WTC11 (cell line): Measurements from ENCODE around the gene GPR17. TPM values are rescaled to one million over a fixed set of nuclear protein-coding genes. Genes with fewer than 3 reads are reported as not detected.
A peak's percentile ranks its signal among the peaks of the same experiment; 100 is the strongest.

Source experiments
- ATAC-seq: fragments of 200-7000 bp; cut with Tn5 transposase; 2 replicates; pipeline ENCODE4 v1.10.0; 2021; ENCODE audit warnings: mild to moderate bottlenecking, moderate library complexity
- CTCF ChIA-PET: fragments of 300-600 bp; sonication (Branson Sonifier 250); formaldehyde crosslinking; loops from one replicate; lab custom pipeline; 2021; ENCODE audit warnings: antibody characterized with exemption; lab: Charles Lee
- POLR2A ChIA-PET: fragments of 350-600 bp; sonication (Branson Sonifier 250); formaldehyde crosslinking; loops from one replicate; lab custom pipeline; 2021; ENCODE audit warnings: antibody characterized with exemption; lab: Charles Lee
- DNase-seq: peaks from one replicate; pipeline ENCODE4 v3.0.0; 2021; ENCODE audit warnings: low spot score
- H3K27ac Mint-ChIP-seq: 2 replicates; pipeline ENCODE4 v1.8.0; 2021; ENCODE audit warnings: mixed read lengths
- H3K27me3 Mint-ChIP-seq: 2 replicates; pipeline ENCODE4 v1.8.0; 2021; ENCODE audit warnings: low read depth, mild to moderate bottlenecking, moderate library complexity, mixed read lengths
- H3K36me3 Mint-ChIP-seq: 2 replicates; pipeline ENCODE4 v1.8.0; 2021; ENCODE audit warnings: mixed read lengths
- H3K4me1 Mint-ChIP-seq: 2 replicates; pipeline ENCODE4 v1.8.0; 2022; ENCODE audit warnings: mixed read lengths
- H3K4me3 Mint-ChIP-seq: 2 replicates; pipeline ENCODE4 v1.8.0; 2021; ENCODE audit warnings: mild to moderate bottlenecking, moderate library complexity, mixed read lengths
- H3K9me3 Mint-ChIP-seq: 2 replicates; pipeline ENCODE4 v1.8.0; 2021; ENCODE audit warnings: mixed read lengths
- E2F1 ChIP-seq: sonication (generic); formaldehyde crosslinking; IDR thresholded peaks from 2 replicates; pipeline ENCODE4 v1.8.0; 2022; ENCODE audit warnings: mild to moderate bottlenecking, missing genetic modification reagents
- EMX1 ChIP-seq: fragments of 250-450 bp; sonication (Bioruptor Pico); IDR thresholded peaks from 2 replicates; pipeline ENCODE4 v1.8.0; 2021; ENCODE audit warnings: mild to moderate bottlenecking
- MAX ChIP-seq: sonication (generic); formaldehyde crosslinking; IDR thresholded peaks from 2 replicates; pipeline ENCODE4 v1.8.0; 2022; ENCODE audit warnings: mild to moderate bottlenecking, missing genetic modification reagents
- MXD4 ChIP-seq: fragments of 250-450 bp; sonication (Bioruptor Pico); IDR thresholded peaks from 2 replicates; pipeline ENCODE4 v1.8.0; 2021; ENCODE audit warnings: mild to moderate bottlenecking, moderate library complexity, borderline replicate concordance
- NFATC4 ChIP-seq: fragments of 250-450 bp; sonication (Bioruptor Pico); IDR thresholded peaks from 2 replicates; pipeline ENCODE4 v1.9.0; 2021; ENCODE audit warnings: mild to moderate bottlenecking
- OVOL2 ChIP-seq: fragments of 250-450 bp; sonication (Bioruptor Pico); IDR thresholded peaks from 2 replicates; pipeline ENCODE4 v1.9.0; 2021; ENCODE audit warnings: mild to moderate bottlenecking, borderline replicate concordance
- PRDM15 ChIP-seq: sonication (generic); formaldehyde crosslinking; IDR thresholded peaks from 2 replicates; pipeline ENCODE4 v1.8.0; 2022; ENCODE audit warnings: missing genetic modification reagents
- SP1 ChIP-seq: sonication (generic); formaldehyde crosslinking; conservative IDR thresholded peaks from 2 replicates; pipeline ENCODE4 v1.8.1; 2022; ENCODE audit warnings: missing genetic modification reagents
- TEAD1 ChIP-seq: sonication (generic); formaldehyde crosslinking; IDR thresholded peaks from 2 replicates; pipeline ENCODE4 v1.8.0; 2022; ENCODE audit warnings: mild to moderate bottlenecking, missing genetic modification reagents
- TEAD4 ChIP-seq: sonication (generic); formaldehyde crosslinking; IDR thresholded peaks from 2 replicates; pipeline ENCODE4 v1.8.0; 2022; ENCODE audit warnings: mild to moderate bottlenecking, missing genetic modification reagents
- ZNF416 ChIP-seq: fragments of 250-450 bp; sonication (Bioruptor Pico); IDR thresholded peaks from 2 replicates; pipeline ENCODE4 v1.9.0; 2021; ENCODE audit warnings: mild to moderate bottlenecking, inconsistent platforms
- ZNF425 ChIP-seq: fragments of 250-450 bp; sonication (Bioruptor Pico); conservative IDR thresholded peaks from 2 replicates; pipeline ENCODE4 v1.9.0; 2021; ENCODE audit warnings: mild to moderate bottlenecking
- ZSCAN18 ChIP-seq: fragments of 250-450 bp; sonication (Bioruptor Pico); IDR thresholded peaks from 2 replicates; pipeline ENCODE4 v2.1.2; 2022; ENCODE audit warnings: mild to moderate bottlenecking, moderate library complexity
- total RNA-seq: library from RNA; stranded (reverse); gene quantifications from 3 replicates; pipeline ENCODE4 v1.2.3, GENCODE V29; 2021

GPR17 gene
- total RNA-seq, 1 experiment from 2014 or later = not detected

GRCh38 chr2:127646487-127647241 lies 711 bp downstream of the GPR17 start:
- Mint-ChIP-seq H3K27ac (peak overlapping the region; percentile 45; the same call in 1 of the 2 replicates), H3K9me3 (no peaks in the 10 kb centered on the region), H3K4me1 (peaks cover 9% of the 10 kb centered on the region), H3K4me3 (no peak overlapping the region), H3K36me3 (no peaks in the 10 kb centered on the region), H3K27me3 (peaks cover 2% of the 10 kb centered on the region; the same call in 1 of the 2 replicates)
- CTCF ChIA-PET = interaction anchor here (2.3 to 4.3 kb wide), 2 partner anchors 54 to 55 kb away, joined by 14 to 120 read pairs; no protein-coding TSS in a partner anchor
- TF ChIP-seq SP1 (CRISPR knock-in tag) = no peak
- no peak for ATAC-seq
- POLR2A ChIA-PET = no interaction called here
- no peak for DNase-seq

- POLR2A ChIA-PET = interaction anchor here (1.1 kb wide), 1 partner anchor 36 kb away, joined by 3 read pairs; no protein-coding TSS in a partner anchor
- no peak overlapping the region; the same call in 1 of the 2 replicates for H3K27ac Mint-ChIP-seq
- no peak for TF ChIP-seq ZSCAN18
- TF ChIP-seq, all 79 proteins: peak for 0
- no peak overlapping the region for H3K4me3 Mint-ChIP-seq
- CTCF ChIA-PET = interaction anchor here (4.3 kb wide), 1 partner anchor 55 kb away, joined by 120 read pairs; no protein-coding TSS in a partner anchor
- ATAC-seq (peak; percentile 7; the same call in 1 of the 2 replicates), DNase-seq (no peak)
- peaks cover 2% of the 10 kb centered on the region; the same call in 1 of the 2 replicates for H3K27me3 Mint-ChIP-seq
- H3K4me1 Mint-ChIP-seq = peaks cover 9% of the 10 kb centered on the region
- H3K9me3 Mint-ChIP-seq = no peaks in the 10 kb centered on the region
- no peaks in the 10 kb centered on the region for H3K36me3 Mint-ChIP-seq
Measured at GRCh38 chr2:127647242-127648190, 1.6 kb downstream of the GPR17 start.

GRCh38 chr2:127648321-127648720 lies 2.4 kb downstream of the GPR17 start:
- Mint-ChIP-seq H3K4me1 (peaks cover 9% of the 10 kb centered on the region), H3K36me3 (no peaks in the 10 kb centered on the region), H3K4me3 (no peak overlapping the region), H3K27me3 (peaks cover 2% of the 10 kb centered on the region; the same call in 1 of the 2 replicates), H3K9me3 (no peaks in the 10 kb centered on the region), H3K27ac (no peak overlapping the region)
- ChIA-PET POLR2A (interaction anchor here (1.1 kb wide), 1 partner anchor 37 kb away, joined by 3 read pairs; no protein-coding TSS in a partner anchor), CTCF (interaction anchor here (1.0 to 4.3 kb wide), 3 partner anchors 47 to 89 kb away, joined by 3 to 120 read pairs (median 12); no protein-coding TSS in a partner anchor)
- DNase-seq = no peak
- no peak for ATAC-seq
- TF ChIP-seq TEAD4 (CRISPR knock-in tag) (no peak), ZNF425 (no peak), ZNF416 (CRISPR knock-in tag) (no peak), PRDM15 (CRISPR knock-in tag) (no peak), TEAD1 (no peak), E2F1 (CRISPR knock-in tag) (no peak), MXD4 (no peak), OVOL2 (CRISPR knock-in tag) (no peak), MAX (CRISPR knock-in tag) (no peak), EMX1 (CRISPR knock-in tag) (no peak), ZSCAN18 (no peak), NFATC4 (CRISPR knock-in tag) (no peak)
